OCI-LY1 (cell line): Measurements from ENCODE around the gene HES5.

Experiments
- EZH2 ChIP-seq: fragments of 200-600 bp; sonication (generic), shearing (Covaris generic); IDR thresholded peaks from 2 replicates; pipeline ENCODE4 v1.8.0; 2017; ENCODE audit warnings: borderline replicate concordance, mixed run types, mild to moderate bottlenecking, antibody characterized with exemption, low read length, moderate library complexity, mixed read lengths
- TF ChIP-seq, protein P1 (sequence below): fragments of 200-600 bp; sonication (generic), shearing (Covaris generic); IDR thresholded peaks from 2 replicates; pipeline ENCODE4 v1.5.1; 2017; ENCODE audit warnings: mild to moderate bottlenecking, antibody characterized with exemption, low read length, moderate library complexity, mixed read lengths

DNA sequence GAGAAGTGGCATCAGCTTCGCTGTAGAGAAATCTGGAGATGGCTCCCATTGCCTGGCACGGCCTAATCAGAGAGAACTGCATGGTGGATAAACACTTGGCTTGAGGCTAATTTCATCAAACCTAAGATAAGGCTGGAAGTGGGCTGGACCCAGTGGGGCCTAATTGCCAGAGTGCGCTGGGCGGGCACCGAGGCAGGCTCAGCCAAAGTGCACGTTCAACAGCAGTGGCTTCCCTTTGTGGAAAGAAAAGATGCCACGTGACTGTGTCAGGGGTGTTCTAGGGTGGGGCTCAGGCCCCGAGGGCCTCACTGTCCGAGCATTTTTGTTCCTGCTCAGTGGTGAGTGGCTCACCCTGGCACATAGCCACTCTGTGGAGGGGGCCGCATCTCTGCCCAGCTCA lies 48.2 kb downstream of the HES5 start:
- TF ChIP-seq, protein P1, sequence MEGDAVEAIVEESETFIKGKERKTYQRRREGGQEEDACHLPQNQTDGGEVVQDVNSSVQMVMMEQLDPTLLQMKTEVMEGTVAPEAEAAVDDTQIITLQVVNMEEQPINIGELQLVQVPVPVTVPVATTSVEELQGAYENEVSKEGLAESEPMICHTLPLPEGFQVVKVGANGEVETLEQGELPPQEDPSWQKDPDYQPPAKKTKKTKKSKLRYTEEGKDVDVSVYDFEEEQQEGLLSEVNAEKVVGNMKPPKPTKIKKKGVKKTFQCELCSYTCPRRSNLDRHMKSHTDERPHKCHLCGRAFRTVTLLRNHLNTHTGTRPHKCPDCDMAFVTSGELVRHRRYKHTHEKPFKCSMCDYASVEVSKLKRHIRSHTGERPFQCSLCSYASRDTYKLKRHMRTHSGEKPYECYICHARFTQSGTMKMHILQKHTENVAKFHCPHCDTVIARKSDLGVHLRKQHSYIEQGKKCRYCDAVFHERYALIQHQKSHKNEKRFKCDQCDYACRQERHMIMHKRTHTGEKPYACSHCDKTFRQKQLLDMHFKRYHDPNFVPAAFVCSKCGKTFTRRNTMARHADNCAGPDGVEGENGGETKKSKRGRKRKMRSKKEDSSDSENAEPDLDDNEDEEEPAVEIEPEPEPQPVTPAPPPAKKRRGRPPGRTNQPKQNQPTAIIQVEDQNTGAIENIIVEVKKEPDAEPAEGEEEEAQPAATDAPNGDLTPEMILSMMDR, result no peak
- no peak for TF ChIP-seq EZH2
